Upper lobe of right lung (tissue), 1 donor: ENCODE data around the gene PCBP2. TPM values are rescaled to one million over a fixed set of nuclear protein-coding genes. Genes with fewer than 3 reads are reported as not detected.
A peak's percentile ranks its signal among the peaks of the same experiment; 100 is the strongest.
"Not testable (repeated sequence)": the region's sequence is repeated elsewhere in the genome, so short reads cannot be mapped to it uniquely, and the experiment has no call there.

Experiments
- ATAC-seq: fragments of 200-7000 bp; cut with Tn5 transposase; one replicate; pipeline ENCODE4 v1.9.1; 2020; ENCODE audit warnings: mild to moderate bottlenecking, moderate library complexity
- DNase-seq: peaks from one replicate; pipeline ENCODE4 v3.0.0-alpha.2; 2020
- H3K27ac ChIP-seq: fragments of 200-600 bp; one replicate; pipeline ENCODE4 v1.8.0; 2022
- H3K27me3 ChIP-seq: fragments of 200-600 bp; one replicate; pipeline ENCODE4 v1.8.0; 2022; ENCODE audit warnings: mild to moderate bottlenecking
- H3K36me3 ChIP-seq: fragments of 200-600 bp; one replicate; pipeline ENCODE4 v1.8.0; 2022
- H3K4me1 ChIP-seq: fragments of 200-600 bp; one replicate; pipeline ENCODE4 v1.8.0; 2022
- H3K4me3 ChIP-seq: fragments of 200-600 bp; one replicate; pipeline ENCODE4 v1.8.0; 2022; ENCODE audit warnings: mild to moderate bottlenecking
- H3K9me3 ChIP-seq: fragments of 200-600 bp; one replicate; pipeline ENCODE4 v1.8.0; 2022
- intact Hi-C: fragments of 100-400 bp; cut with DNase I; formaldehyde crosslinking; loops from one replicate; pipeline ENCODE4 v1.11.0; 2022
- total RNA-seq: library from RNA; stranded (reverse); fragmentation: NEBNext Ultra II Directional; extraction: Animal tissue kit (Norgen Biotek cat#: 25700); gene quantifications from one replicate; pipeline ENCODE4 v1.2.1, GENCODE V29; 2021
- TF ChIP-seq, protein P1 (sequence below): fragments of 200-600 bp; IDR thresholded peaks from one replicate; pipeline ENCODE4 v1.8.0; 2022; ENCODE audit warnings: antibody characterized with exemption
- donor health status: DM: no; HTN: yes; CAD: no; lungs with severe emphysema.

PCBP2 gene
- total RNA-seq, 1 donor from 2014 or later: 727 TPM

GRCh38 chr12:53441040-53441833, 10.7 kb upstream of the PCBP2 start, which contains the start of gene PRR13:
Gene PRR13, plus strand, starts transcription at chr12:53441734. Its CDS starts 981 bp downstream, at chr12:53442715.
- Histone ChIP-seq H3K9me3 (no peaks in the 10 kb centered on the region), H3K36me3 (peaks cover 28% of the 10 kb centered on the region), H3K27ac (peak within 1 kb of the TSS; percentile 87), H3K27me3 (no peaks in the 10 kb centered on the region), H3K4me3 (peak within 1 kb of the TSS; percentile 91), H3K4me1 (peaks cover 31% of the 10 kb centered on the region)
- DNase-seq (peak; percentile 99), ATAC-seq (peak; percentile 99)
- TF ChIP-seq, protein P1, sequence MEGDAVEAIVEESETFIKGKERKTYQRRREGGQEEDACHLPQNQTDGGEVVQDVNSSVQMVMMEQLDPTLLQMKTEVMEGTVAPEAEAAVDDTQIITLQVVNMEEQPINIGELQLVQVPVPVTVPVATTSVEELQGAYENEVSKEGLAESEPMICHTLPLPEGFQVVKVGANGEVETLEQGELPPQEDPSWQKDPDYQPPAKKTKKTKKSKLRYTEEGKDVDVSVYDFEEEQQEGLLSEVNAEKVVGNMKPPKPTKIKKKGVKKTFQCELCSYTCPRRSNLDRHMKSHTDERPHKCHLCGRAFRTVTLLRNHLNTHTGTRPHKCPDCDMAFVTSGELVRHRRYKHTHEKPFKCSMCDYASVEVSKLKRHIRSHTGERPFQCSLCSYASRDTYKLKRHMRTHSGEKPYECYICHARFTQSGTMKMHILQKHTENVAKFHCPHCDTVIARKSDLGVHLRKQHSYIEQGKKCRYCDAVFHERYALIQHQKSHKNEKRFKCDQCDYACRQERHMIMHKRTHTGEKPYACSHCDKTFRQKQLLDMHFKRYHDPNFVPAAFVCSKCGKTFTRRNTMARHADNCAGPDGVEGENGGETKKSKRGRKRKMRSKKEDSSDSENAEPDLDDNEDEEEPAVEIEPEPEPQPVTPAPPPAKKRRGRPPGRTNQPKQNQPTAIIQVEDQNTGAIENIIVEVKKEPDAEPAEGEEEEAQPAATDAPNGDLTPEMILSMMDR: no peak
- intact Hi-C loops: no loop called here

GRCh38 chr12:53443955-53444354, 7.9 kb upstream of the PCBP2 start:
- no peak overlapping the region for H3K4me3 ChIP-seq

GRCh38 chr12:53444593-53445325, 7.1 kb upstream of the PCBP2 start:
- H3K9me3 ChIP-seq, ATAC-seq, intact Hi-C loops, DNase-seq, H3K4me3 ChIP-seq, H3K27ac ChIP-seq, H3K27me3 ChIP-seq: not testable (repeated sequence)
- Histone ChIP-seq H3K4me1 (peaks cover 31% of the 10 kb centered on the region), H3K36me3 (peaks cover 48% of the 10 kb centered on the region)

More at GRCh38 chr12:53443955-53444354, 7.9 kb upstream of the PCBP2 start:
- DNase-seq: no peak
- no peaks in the 10 kb centered on the region for H3K27me3 ChIP-seq
- no peaks in the 10 kb centered on the region for H3K9me3 ChIP-seq
- intact Hi-C loops: no loop called here
- no peak for ATAC-seq
- H3K36me3 ChIP-seq: peaks cover 48% of the 10 kb centered on the region
- TF ChIP-seq, protein P1: no peak
- H3K27ac ChIP-seq: no peak overlapping the region
- peaks cover 31% of the 10 kb centered on the region for H3K4me1 ChIP-seq

- peaks cover 42% of the 10 kb centered on the region for H3K36me3 ChIP-seq
- no peak overlapping the region for H3K27ac ChIP-seq
- no peak for DNase-seq
- no peaks in the 10 kb centered on the region for H3K9me3 ChIP-seq
- H3K27me3 ChIP-seq: no peaks in the 10 kb centered on the region
- peaks cover 31% of the 10 kb centered on the region for H3K4me1 ChIP-seq
- ATAC-seq: no peak
- TF ChIP-seq, protein P1: no peak
- H3K4me3 ChIP-seq: no peak overlapping the region
- intact Hi-C loops: no loop called here
Observed at GRCh38 chr12:53450936-53451335, 966 bp upstream of the PCBP2 start.

DNA sequence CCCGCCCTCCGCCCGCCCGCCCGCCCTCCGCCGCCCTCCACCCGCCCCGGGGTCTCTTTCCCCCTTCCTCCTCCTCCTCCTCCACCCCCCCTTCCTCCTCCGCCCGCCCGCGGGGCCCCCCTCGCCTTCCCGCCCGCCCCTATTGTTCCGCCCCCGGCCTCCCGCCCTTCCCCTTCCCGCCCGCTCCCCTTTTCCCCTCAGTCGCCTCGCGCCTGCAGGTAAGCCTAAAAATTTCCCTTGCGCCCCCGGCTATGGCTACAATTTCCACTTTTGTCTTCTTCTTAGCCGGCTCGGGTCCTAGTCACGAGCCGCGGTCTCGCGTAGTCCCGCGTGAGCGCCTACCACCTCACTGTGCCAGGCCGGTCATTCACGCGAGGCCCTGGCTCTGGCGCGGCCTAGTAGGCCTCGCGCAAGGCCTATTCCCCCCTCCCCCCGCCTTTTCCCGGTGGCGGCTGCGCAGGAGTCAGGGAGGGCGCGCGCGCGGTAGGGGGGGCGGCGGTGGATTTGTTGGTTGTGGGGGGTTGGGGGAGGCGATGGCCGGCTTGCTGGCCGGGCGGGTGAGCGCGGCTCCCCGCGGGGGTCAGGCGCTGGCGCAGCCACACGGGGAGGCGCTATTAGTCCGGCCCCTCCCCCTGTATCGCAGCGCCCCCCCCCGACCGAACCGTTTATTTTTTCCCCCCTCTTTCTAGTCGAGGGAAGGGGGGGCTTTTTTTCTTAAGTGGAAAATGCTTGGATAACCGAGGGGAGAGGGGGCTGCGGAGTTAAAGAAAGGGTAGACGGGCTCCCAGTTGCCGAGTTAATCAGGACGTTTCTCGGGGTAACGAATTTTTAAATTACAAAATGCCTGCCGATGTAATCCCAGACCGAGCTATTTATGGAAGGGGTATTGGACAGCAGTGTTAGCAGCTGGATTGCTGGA, 516 bp downstream of the PCBP2 start:
- H3K27me3 ChIP-seq: no peaks in the 10 kb centered on the region
- peak overlapping the region; percentile 91 for H3K27ac ChIP-seq
- ATAC-seq (peak; percentile 84), DNase-seq (peak; percentile 93)
- H3K4me1 ChIP-seq: peaks cover 34% of the 10 kb centered on the region
- H3K36me3 ChIP-seq: peaks cover 46% of the 10 kb centered on the region
- TF ChIP-seq, protein P1: peak; percentile 39
- peak overlapping the region; percentile 70 for H3K4me3 ChIP-seq
- H3K9me3 ChIP-seq: no peaks in the 10 kb centered on the region
- intact Hi-C loops: no loop called here
